Measurements from ENCODE around the gene MS4A4A.
"Not testable (repeated sequence)": the region's sequence is repeated elsewhere in the genome, so short reads cannot be mapped to it uniquely, and the experiment has no call there.

MS4A4A gene

DNA sequence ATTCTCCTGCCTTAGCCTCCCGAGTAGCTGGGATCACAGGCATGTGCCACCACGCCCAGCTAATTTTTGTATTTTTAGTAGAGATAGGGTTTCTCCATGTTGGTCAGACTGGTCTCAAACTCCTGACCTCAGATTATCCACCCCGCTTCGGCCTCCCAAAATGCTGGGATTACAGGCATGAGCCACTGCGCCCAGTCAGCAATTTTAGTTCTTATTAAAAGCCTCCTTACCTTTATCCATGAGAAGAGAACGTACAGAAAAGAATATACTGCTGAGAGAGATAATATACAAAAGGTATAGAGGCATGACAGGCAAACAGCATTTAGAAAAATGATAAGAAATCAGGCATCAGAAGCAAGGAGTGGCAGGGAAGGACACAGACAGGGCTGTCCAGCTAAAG is 21.4 kb downstream of the MS4A4A start:
- DNase-seq (ENCODE audit: low read depth in 4 of 4, low spot score in 1 of 4): not testable (repeated sequence)

DNA sequence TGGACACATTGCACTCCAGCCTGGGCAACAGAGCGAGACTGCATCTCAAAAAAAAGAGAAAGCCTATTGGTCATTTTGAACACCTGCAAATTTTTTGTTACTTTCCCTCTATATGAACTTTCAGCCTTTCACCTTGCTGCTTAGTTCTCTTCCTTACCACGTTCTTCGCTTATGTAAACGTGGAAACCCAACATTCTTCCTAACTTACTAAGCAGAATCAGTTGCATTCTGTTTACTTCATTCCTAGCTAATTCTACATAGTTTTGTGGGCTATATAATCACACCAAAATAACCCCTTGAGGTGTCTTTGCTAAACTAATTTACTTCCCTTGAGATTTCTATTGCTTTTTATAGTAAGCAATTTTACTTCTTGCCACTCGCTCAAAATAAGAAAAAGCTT is 23.2 kb downstream of the MS4A4A start:
- DNase-seq (ENCODE audit: low read depth in 4 of 4, low spot score in 1 of 4): no peak

DNA sequence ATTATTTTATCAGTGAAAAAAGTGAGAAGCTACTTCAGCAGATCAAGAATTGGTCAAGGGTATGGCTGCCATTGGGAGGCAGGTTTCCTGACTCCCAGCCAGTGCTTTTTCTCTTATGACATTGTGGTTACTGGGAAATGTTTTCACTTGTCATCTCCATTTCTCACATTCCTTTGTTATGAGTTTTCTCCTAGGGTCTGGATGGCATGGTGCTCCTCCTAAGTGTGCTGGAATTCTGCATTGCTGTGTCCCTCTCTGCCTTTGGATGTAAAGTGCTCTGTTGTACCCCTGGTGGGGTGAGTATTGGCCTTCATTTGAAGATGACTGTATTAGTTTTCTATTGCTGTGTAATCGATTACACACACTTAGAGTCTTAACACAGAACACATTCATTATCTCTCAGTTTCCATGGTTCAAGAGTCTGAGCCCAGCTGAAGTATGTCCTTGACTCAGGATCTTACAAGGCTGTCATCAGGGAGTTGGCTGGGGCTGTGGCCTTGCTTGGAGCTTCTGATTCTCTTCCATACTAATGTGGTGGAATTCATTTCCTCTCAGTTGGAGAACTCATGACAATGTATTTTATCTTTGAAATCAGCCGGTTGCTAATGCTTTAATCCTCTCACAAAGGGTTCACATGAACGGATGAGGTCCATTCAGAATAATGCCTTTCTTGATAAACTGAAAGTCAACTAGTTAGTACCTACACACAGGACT is 25.6 kb downstream of the MS4A4A start:
- DNase-seq (ENCODE audit: low read depth in 4 of 4, low spot score in 1 of 4): no peak

DNA sequence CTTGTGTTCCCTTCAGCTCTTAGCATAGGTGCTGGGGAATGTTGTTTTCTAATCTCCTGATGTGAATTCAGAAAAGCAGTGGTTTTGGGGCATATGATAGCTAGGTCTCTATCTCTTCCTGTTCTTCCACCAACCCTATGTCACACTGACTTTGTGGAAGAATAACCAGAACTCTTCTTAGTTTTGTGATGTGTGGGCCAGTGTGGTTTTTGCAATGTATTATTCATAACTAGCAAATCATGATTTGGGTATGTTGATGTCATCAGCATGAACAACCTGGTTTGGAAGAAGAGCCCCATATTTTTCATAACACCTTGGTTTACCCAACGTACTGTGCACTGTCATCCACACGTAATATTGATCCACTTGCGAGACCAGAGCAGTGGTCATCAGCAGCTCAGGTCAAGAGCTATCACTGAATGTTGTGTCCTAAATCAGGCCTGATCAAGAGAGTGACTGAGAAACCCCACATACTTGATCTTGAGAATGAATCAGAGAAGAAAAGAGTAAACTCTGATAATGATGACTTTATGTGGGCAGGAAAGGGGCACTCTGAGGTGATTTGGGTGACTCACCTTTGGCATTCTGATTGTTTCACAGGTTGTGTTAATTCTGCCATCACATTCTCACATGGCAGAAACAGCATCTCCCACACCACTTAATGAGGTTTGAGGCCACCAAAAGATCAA is 27.2 kb downstream of the MS4A4A start:
- peak in 1 of 4 experiments; percentile 3 for DNase-seq (ENCODE audit: low read depth in 4 of 4, low spot score in 1 of 4)

DNA sequence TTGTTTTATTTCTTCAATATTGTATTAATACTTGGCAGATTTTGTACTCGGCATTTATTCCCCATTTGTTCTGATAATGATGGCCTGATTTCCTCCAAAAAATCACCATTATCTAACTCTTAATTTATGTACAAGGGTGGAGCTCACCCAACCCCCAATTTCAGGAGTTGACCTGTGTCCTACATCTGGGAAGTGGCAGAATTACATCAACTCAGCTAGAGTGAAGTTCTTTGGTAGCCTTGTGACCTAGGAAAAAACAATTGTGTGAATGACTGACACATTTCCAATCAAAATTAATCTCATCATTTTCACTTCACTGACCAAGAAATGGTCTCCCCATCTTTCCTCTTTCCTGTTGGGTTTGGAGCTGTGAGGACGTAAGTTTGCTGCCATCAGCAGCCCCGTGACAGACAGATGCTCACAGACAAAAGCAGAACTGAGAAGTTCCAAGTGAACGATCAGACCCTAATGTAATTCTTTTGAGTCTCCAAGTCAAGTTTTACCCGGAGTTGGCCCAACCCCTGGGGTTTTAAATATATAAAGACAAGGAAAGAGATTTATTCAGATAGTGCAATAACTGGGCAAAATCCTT is 30.0 kb downstream of the MS4A4A start:
- no peak for DNase-seq (ENCODE audit: low read depth in 4 of 4, low spot score in 1 of 4)

DNA sequence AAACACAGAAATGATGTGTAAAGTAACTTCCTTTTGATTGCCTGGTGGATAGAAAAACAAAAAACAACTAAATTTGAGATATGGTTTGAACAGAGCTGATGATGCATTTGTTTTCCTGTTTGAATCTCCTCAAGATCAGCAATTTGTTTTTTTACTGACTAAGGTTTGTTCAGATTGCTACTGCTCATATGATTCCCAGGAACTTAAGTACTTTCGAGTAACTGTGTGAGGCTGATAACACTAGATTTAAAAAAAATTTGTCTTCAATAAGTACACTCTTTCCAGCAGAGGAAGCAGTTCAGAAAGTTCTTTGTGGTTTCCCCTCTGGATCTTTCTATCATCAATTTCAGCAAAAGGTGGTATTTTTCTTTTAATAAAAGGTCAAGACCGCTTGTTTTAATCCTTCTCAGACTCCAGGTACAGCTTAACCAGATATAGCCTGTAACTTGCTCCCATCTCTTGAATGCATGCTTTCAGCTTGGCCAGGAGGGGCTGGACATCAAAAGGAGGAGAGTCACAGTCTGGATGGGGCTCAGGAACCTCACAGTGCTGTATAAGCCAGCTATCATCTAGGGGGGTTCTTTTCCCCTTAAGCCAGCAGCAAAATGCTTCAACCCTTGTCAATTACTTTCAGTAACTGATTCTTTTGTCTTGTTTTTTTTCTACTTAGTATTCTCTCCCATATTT is 34.3 kb downstream of the MS4A4A start:
- DNase-seq (ENCODE audit: low read depth in 4 of 4, low spot score in 1 of 4): no peak

DNA sequence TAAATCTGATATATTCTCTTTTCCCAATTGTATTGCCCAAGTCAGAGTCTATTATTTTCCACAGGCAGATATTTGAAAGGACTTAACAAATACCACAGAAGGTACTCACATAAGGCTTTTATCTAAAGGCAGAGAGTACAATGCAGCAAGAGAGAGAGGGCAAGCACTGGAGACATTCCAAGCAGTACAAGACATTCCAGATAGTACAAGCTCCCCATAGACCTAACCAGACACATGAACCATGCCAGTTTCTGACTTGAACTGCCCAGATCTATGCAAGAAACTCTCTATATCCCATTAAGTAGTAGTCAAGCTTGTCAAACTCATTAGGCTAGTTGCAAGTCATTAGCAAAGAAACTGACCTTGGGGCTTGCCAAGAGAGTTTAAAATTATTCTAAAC is 35.4 kb downstream of the MS4A4A start:
- no peak for DNase-seq (ENCODE audit: low read depth in 4 of 4, low spot score in 1 of 4)

DNA sequence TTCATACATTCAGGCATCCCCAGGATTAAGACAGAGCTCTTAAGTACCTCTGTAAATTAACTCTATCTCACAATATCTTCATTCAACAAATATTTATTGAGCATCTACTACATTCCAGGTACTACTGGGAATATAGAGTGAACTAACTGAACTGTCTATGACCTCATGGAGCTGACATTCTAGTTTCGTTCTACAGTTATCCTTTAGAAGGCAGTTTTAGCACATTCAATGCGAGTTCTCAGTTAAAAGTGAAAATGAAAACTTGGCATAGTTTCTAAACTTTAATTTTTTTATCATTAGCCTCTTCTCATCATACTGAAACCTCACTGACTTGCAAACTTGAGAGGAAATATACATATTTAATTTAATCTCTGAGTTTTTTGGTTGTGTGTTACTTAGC is 35.9 kb downstream of the MS4A4A start:
- no peak for DNase-seq (ENCODE audit: low read depth in 4 of 4, low spot score in 1 of 4)

DNA sequence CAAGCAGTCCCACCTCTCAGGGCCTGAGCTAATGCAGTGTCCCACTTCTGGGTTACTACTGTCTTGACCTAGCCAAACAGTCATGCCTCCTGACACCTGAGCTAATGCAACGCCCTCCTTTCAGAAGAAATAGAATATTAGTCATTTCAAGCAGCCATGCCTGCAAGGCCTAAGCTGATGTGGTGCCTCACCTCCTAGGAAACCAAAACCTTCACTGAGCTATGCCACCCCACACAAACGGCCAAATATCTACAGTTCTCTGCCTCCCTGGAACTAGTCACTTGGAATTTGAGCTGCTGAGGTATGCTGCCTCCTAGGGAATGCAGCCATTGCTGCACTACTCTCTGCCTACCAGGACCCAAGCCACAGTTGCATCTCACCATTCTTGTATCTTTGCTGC is 38.3 kb downstream of the MS4A4A start:
- DNase-seq (ENCODE audit: low read depth in 4 of 4, low spot score in 1 of 4): no peak

DNA sequence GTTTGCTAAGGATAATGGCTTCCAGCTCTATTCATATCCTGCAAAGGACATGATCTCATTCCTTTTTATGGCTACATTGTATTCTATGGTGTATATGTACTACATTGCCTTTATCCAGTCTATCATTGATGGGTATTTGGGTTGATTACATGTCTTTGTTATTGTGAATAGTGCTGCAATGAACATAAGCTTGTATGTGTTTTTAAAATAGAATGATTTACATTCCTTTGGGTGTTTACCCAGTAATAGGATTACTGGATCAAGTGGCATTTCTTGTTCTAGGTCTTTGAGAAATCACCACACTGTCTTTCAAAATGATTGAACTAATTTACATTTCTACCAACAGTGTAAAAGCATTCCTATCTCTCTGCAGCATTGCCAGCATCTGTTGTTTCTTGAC is 40.6 kb downstream of the MS4A4A start:
- no peak for DNase-seq (ENCODE audit: low read depth in 4 of 4, low spot score in 1 of 4)

DNA sequence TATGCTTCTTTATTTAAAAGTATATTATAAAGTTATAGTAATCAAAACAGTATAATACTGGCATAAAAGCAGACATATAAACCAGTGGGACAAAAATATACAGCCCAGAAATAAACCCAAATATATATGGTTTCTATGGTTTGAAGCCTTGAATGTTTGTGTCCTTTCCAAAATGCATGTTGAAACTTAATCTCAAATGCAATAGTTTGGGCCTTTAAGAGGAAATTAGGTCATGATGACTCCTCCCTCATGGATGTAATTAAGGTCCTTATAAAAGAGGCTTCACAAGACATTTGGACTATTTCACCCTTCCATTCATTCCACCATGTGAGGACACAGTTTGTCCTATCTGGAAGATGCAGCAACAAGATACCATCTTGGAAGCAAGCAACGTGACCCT is 46.5 kb downstream of the MS4A4A start, which contains the start of gene MS4A6E:
TSS of gene MS4A6E (plus strand) at position 301 of the 400 bp plus-strand sequence. CDS start 7,641 bp downstream, outside the sequence.
- no peak for DNase-seq (ENCODE audit: low read depth in 4 of 4, low spot score in 1 of 4)

DNA sequence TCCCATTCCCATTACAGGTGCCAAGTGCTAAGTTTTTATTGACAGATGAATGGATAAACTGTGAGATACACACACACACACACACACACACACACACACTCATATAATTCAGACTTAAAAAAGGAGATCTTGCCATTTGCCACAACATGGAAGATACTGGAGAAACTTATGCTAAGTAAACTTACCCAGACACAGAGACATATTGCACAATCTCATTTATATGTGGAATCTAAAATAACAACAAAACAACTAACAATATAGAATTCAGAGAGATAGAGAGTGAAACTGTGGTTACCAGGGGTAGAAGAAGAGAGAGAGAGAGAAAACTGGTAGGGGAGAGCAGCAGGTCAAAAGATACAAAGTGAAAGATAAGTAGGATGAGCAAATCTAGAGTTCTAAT is 48.0 kb downstream of the MS4A4A start:
- no peak for DNase-seq (ENCODE audit: low read depth in 4 of 4, low spot score in 1 of 4)

DNA sequence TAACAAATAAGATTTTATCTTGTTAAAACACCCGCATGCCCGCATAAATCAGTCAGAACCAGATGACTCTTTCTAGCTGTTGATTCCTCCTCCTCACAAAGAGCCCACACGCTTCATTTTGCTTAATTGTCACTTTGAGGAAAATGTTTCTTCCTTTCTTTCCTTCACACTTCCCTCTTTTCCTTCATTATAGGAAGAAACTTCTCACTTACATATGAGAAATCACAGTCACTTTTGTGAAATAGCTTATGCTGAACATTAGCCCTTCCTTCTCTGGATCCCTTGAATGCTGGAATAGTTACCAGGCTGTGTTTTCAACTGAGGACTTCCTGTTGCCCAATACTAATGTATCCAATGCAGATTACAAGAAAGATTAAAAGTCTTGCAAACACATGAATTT is 52.4 kb downstream of the MS4A4A start:
- no peak for DNase-seq (ENCODE audit: low read depth in 4 of 4, low spot score in 1 of 4)

DNA sequence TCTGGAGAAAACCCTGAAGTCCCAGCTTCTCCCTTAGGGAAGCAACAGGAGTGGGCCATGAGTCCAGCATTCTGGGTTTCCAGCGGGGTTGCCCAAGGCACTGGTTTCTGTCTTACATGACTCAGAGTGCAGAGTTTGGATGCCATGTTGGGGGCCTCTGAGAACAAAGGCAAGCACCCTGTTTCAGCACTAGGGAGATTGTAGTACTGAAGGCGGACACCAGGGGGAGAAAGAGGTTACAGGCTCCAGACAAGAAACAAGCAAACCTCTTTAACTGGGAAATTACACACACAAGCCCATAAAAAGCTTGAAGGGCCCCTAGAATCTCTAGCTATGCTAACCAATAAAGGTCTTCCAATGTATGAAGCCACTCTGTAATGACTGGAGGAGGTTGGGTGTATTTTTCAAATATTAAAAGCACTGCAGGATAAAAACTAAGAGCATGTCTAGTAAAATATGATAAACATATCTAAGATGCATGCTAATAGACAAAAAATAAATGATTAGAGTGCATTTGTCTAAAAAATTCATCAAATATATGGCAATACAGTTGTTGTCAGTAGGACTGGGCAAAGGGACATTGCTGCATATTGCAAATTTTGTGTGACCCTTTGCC is 53.6 kb downstream of the MS4A4A start:
- DNase-seq (ENCODE audit: low read depth in 4 of 4, low spot score in 1 of 4): peak; percentile 32 to 60 (median 51)

DNA sequence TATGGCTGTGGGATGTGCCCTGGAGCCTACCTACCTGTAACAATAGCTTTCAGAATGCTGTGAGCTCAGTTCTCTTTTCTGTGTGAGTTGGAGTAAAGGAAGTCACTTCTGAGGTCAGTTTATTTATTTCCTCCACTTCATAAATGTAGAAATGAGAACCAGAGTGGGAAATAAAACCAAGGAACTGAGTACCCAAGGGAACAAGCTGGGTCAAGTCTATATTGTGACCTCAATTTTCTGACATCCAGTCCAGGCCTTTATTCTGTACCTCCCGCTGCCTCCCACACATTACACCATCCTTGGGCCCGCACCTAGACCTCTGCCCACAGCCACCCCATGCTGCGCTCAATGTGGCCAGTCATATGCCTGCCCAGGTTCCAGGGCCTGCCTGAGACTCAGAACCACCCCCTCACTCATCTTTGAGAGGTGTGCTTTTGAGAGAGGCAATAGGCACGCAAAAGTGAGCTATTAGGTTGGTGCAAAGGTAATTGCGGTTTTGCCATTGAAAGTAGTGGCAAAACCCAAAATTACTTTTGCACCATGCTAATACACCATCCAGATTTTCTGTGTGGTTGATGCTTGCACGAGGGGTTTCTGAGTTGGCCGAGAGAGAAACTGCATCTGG is 56.4 kb downstream of the MS4A4A start:
- no peak for DNase-seq (ENCODE audit: low read depth in 4 of 4, low spot score in 1 of 4)

DNA sequence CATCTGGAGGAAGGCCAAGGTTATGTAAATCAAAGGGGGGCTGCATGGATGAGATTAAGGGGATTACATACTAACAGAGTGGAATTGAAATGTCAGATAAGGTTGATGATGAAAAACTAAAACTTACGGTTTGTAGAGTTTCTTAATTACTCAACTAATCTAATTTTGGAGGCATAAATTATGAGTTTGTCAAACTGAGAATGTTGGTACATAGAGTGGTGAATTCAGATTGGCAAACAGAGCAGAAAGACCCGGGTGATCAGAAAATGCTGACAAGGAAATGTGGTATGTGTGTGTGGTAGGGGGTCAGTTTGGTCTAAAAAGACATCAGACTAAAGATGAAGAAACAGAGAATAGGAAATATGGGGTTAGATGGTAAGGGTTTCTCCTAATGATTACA is 57.6 kb downstream of the MS4A4A start:
- DNase-seq (ENCODE audit: low read depth in 4 of 4, low spot score in 1 of 4): no peak

DNA sequence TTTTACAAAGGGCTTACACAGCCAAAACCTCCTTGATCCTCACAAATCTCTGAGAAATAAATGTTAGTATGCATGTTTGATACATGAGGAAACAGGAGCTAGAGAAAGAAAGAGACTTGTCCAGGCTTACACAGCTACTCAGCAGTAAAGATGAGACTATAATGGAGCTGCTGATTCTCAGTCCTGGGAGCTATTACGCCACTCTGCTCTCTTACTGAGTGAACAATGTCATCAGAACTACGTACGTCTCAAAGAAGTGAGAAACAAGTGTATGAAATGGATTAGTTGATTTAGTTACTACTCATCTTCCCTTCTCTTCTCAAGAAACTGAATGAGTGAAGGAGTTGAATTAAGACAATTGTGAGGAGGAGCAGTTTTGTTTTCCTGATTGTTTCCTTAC is 58.9 kb downstream of the MS4A4A start:
- DNase-seq (ENCODE audit: low read depth in 4 of 4, low spot score in 1 of 4): no peak

DNA sequence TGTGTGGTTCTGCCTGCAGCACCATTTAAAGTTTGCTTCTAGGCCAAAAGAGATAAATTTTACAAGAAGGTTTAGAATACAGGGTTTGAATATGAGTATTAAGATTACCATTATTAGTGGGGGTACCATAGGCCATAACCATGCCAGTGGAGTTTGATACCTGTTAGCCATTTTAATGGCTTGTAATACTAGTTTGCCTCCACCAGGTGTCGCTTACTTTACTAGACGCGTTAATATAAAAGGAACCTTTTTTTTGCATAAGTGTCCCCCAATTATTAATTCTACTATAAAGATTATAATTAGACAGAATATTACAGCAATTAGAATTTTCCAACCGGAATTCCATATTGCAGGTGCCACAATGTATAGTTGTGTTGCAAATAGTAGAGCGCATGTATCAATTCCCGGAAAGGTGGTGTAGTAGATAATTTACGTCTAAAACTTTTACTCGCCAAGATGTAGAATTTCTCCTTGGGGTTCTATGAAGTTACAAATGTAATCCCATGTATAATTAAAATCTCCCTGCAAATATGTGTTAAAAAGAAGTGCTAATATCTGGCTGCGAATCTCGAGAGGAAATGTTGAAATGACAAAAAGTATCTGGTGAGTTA is 62.7 kb downstream of the MS4A4A start:
- DNase-seq (ENCODE audit: low read depth in 4 of 4, low spot score in 1 of 4): no peak

DNA sequence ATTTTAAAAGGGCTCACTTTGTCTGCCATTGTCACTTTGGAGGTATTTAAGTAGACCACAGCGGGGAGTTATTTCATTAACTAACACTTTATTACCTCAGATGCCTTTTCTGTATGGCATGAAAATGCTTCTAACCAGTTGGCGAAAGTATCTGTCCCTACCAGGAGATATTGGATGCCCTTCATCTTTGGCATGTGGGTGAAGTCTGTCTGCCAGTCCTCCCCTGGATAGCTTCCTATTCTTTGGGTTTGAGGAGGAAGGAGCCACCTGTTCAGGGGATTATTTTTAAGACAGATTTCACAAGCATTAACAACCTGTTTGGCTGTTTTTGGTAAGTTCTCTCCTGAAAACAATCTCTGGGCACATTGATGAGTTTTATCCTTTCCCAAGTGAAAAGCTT is 63.7 kb downstream of the MS4A4A start:
- DNase-seq (ENCODE audit: low read depth in 4 of 4, low spot score in 1 of 4): no peak

DNA sequence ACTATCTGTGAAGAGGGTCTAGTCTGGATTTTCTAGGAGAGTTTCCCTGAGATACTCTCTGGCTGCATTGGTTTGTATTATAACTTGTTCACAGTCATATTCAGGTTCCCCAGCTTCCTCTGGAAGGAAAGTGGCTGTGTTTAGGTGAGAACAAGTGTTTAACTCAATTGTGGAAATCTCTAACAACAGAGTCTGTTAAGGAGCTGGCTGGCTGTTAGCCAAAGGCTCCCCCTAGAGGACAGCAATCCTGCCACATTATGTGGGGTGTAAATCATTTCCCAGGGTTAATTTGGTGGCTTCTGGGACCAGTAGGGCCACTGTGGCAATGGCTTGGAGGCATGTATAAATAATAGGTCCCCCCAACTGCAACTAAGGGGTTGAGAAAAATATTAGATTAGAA is 65.0 kb downstream of the MS4A4A start:
- DNase-seq (ENCODE audit: low read depth in 4 of 4, low spot score in 1 of 4): no peak
